Right atrium auricular region (tissue), 2 donors: ENCODE results near the gene BEND6. TPM values are rescaled to one million over a fixed set of nuclear protein-coding genes. Genes with fewer than 3 reads are reported as not detected.

Experiments used
- DNase-seq: peaks from one replicate; pipeline ENCODE4 v3.0.0-alpha.2; 2019; ENCODE audit warnings: low spot score
- H3K27ac ChIP-seq, 2 donors: fragments of 200-600 bp; sonication (generic); 1 replicate in 1 of 2; 2 replicates in 1 of 2; pipeline ENCODE4 v1.5.1; 2016 to 2019
- H3K27me3 ChIP-seq, 2 donors: fragments of 200-600 bp; sonication (generic); one replicate each; pipeline versions ENCODE4 v1.5.1 to v1.6.0; 2017 to 2019
- H3K36me3 ChIP-seq: fragments of 200-600 bp; sonication (generic); one replicate; pipeline ENCODE4 v1.5.1; 2016
- H3K4me1 ChIP-seq, 2 donors: fragments of 200-600 bp; sonication (generic); one replicate each; pipeline versions ENCODE4 v1.5.1 to v1.6.0; 2017 to 2019
- H3K4me3 ChIP-seq, 2 donors: fragments of 200-600 bp; sonication (generic); 1 replicate in 1 of 2; 2 replicates in 1 of 2; pipeline ENCODE4 v1.5.1; 2017 to 2019; ENCODE audit warnings: mild to moderate bottlenecking in 1 of 2, moderate library complexity in 1 of 2
- H3K9me3 ChIP-seq, 2 donors: fragments of 200-600 bp; sonication (generic); one replicate each; pipeline ENCODE4 v1.5.1; 2019
- CTCF ChIP-seq, 2 donors: fragments of 200-600 bp; sonication (generic); IDR thresholded peaks; one replicate each; pipeline ENCODE4 v1.5.1; 2019; ENCODE audit warnings: antibody characterized with exemption in 2 of 2
- total RNA-seq, 2 donors: library from RNA; depleted of rRNA; stranded (reverse); fragments of >200 nt; gene quantifications; one replicate each; pipeline ENCODE4 v1.1.0, GENCODE V29; 2016

BEND6 gene
- total RNA-seq, 2 donors from 2014 or later: 0.43 to 5.9 TPM

- DNase-seq: no peak
- no peaks in the 10 kb centered on the region for H3K36me3 ChIP-seq
- peaks cover 0 to 25% of the 10 kb centered on the region in 2 donors for H3K9me3 ChIP-seq
- H3K27ac ChIP-seq: no peak overlapping the region
- no peak overlapping the region for H3K4me3 ChIP-seq
- H3K27me3 ChIP-seq: no peaks in the 10 kb centered on the region
- TF ChIP-seq CTCF (IDR thresholded peaks at IDR 0.05): no peak
- H3K4me1 ChIP-seq: no peaks in the 10 kb centered on the region
Measured at GRCh38 chr6:57026001-57026400, 71.1 kb downstream of the BEND6 start.

- Histone ChIP-seq H3K27me3 (no peaks in the 10 kb centered on the region), H3K4me1 (no peaks in the 10 kb centered on the region), H3K36me3 (no peaks in the 10 kb centered on the region), H3K27ac (no peak overlapping the region), H3K9me3 (peaks cover 0 to 25% of the 10 kb centered on the region in 2 donors), H3K4me3 (no peak overlapping the region)
- no peak for DNase-seq
- TF ChIP-seq CTCF (IDR thresholded peaks at IDR 0.05): no peak
Measured at GRCh38 chr6:57027301-57027700, 72.4 kb downstream of the BEND6 start.

GRCh38 chr6:57029213-57029612 lies 74.3 kb downstream of the BEND6 start:
- H3K27ac ChIP-seq: no peak overlapping the region
- no peak for TF ChIP-seq CTCF (IDR thresholded peaks at IDR 0.05)
- DNase-seq: no peak

GRCh38 chr6:57033228-57033627 lies 78.3 kb downstream of the BEND6 start:
- Histone ChIP-seq H3K9me3 (no peaks in the 10 kb centered on the region), H3K27ac (no peak overlapping the region), H3K4me3 (no peak overlapping the region), H3K4me1 (no peaks in the 10 kb centered on the region), H3K36me3 (no peaks in the 10 kb centered on the region), H3K27me3 (no peaks in the 10 kb centered on the region)
- TF ChIP-seq CTCF (IDR thresholded peaks at IDR 0.05): no peak
- no peak for DNase-seq

More at GRCh38 chr6:57029213-57029612, 74.3 kb downstream of the BEND6 start:
- no peaks in the 10 kb centered on the region for H3K4me1 ChIP-seq
- no peak overlapping the region for H3K4me3 ChIP-seq
- H3K27me3 ChIP-seq: no peaks in the 10 kb centered on the region
- peaks cover 0 to 20% of the 10 kb centered on the region in 2 donors for H3K9me3 ChIP-seq
- H3K36me3 ChIP-seq: no peaks in the 10 kb centered on the region

- no peak for TF ChIP-seq CTCF (IDR thresholded peaks at IDR 0.05)
- Histone ChIP-seq H3K9me3 (no peaks in the 10 kb centered on the region), H3K4me3 (no peak overlapping the region), H3K27me3 (no peaks in the 10 kb centered on the region), H3K27ac (no peak overlapping the region), H3K36me3 (no peaks in the 10 kb centered on the region), H3K4me1 (no peaks in the 10 kb centered on the region)
- no peak for DNase-seq
Measured at GRCh38 chr6:57035549-57035948, 80.6 kb downstream of the BEND6 start.

- Histone ChIP-seq H3K36me3 (no peaks in the 10 kb centered on the region), H3K4me1 (no peaks in the 10 kb centered on the region), H3K4me3 (no peak overlapping the region), H3K9me3 (no peaks in the 10 kb centered on the region), H3K27me3 (no peaks in the 10 kb centered on the region), H3K27ac (no peak overlapping the region)
- no peak for TF ChIP-seq CTCF (IDR thresholded peaks at IDR 0.05)
- DNase-seq: no peak
Measured at GRCh38 chr6:57038906-57039305, 84.0 kb downstream of the BEND6 start.
